HepG2 (cell line): ENCODE data around the gene UBE3B. TPM values are rescaled to one million over a fixed set of nuclear protein-coding genes. Genes with fewer than 3 reads are reported as not detected.
A peak's percentile ranks its signal among the peaks of the same experiment; 100 is the strongest.

Experiments
- ARID3A ChIP-seq: IDR thresholded peaks from 2 replicates; pipeline ENCODE4 v1.6.1; 2012; ENCODE audit warnings: low read depth, low read length, improper control_type of control experiment
- ERF ChIP-seq: IDR thresholded peaks from 2 replicates; pipeline ENCODE4 v1.6.1; 2018; ENCODE audit warnings: missing biosample characterization, missing genetic modification reagents
- ETV5 ChIP-seq: IDR thresholded peaks from 2 replicates; pipeline ENCODE4 v1.6.1; 2018; ENCODE audit warnings: missing biosample characterization, missing genetic modification reagents, inconsistent platforms, borderline replicate concordance
- KDM6A ChIP-seq: IDR thresholded peaks from 2 replicates; pipeline ENCODE4 v1.6.1; 2016; ENCODE audit warnings: low read depth
- KLF6 ChIP-seq: IDR thresholded peaks from 2 replicates; pipeline ENCODE4 v1.8.0; 2016; ENCODE audit warnings: missing biosample characterization, missing genetic modification reagents
- MXI1 ChIP-seq: IDR thresholded peaks from 3 replicates; pipeline ENCODE4 v1.6.1; 2012; ENCODE audit warnings: low read depth, low read length, inconsistent platforms, borderline replicate concordance
- NFYC ChIP-seq: IDR thresholded peaks from 2 replicates; pipeline ENCODE4 v1.6.1; 2016; ENCODE audit warnings: missing genetic modification reagents, missing compliant biosample characterization
- RBM39 ChIP-seq: fragments of 200-400 bp; formaldehyde crosslinking; IDR thresholded peaks from one replicate; pipeline ENCODE4 v1.6.1; 2018; ENCODE audit warnings: antibody characterized with exemption, mild to moderate bottlenecking, low read depth, low read length; ENCODE audit not compliant: poor library complexity, severe bottlenecking
- SKI ChIP-seq: fragments of 450-650 bp; IDR thresholded peaks from one replicate; pipeline ENCODE4 v1.6.1; 2018; ENCODE audit warnings: mild to moderate bottlenecking; ENCODE audit not compliant: partially characterized antibody
- TBX3 ChIP-seq: fragments of 450-650 bp; IDR thresholded peaks from 2 replicates; pipeline ENCODE4 v1.6.1; 2017; ENCODE audit warnings: antibody characterized with exemption, mild to moderate bottlenecking, inconsistent platforms, borderline replicate concordance
- UBTF ChIP-seq: sonication (generic); formaldehyde crosslinking; IDR thresholded peaks from 2 replicates; pipeline ENCODE4 v1.4.0; 2020; ENCODE audit warnings: mild to moderate bottlenecking, missing genetic modification reagents
- ZMYM4 ChIP-seq: sonication (generic); formaldehyde crosslinking; IDR thresholded peaks from 2 replicates; pipeline ENCODE4 v1.8.1; 2023; ENCODE audit warnings: mild to moderate bottlenecking, missing genetic modification reagents
- ZNF343 ChIP-seq: sonication (generic); formaldehyde crosslinking; IDR thresholded peaks from 2 replicates; pipeline ENCODE4 v1.4.0; 2020; ENCODE audit warnings: mild to moderate bottlenecking, missing genetic modification reagents
- ZNF496 ChIP-seq: sonication (generic); formaldehyde crosslinking; IDR thresholded peaks from 2 replicates; pipeline ENCODE4 v1.8.1; 2023; ENCODE audit warnings: mild to moderate bottlenecking, moderate library complexity, missing genetic modification reagents; ENCODE audit not compliant: insufficient replicate concordance
- ZNF501 ChIP-seq: sonication (generic); formaldehyde crosslinking; IDR thresholded peaks from 2 replicates; pipeline ENCODE4 v1.5.1; 2020; ENCODE audit warnings: mild to moderate bottlenecking, moderate library complexity, missing genetic modification reagents
- ZNF580 ChIP-seq: IDR thresholded peaks from 2 replicates; pipeline ENCODE4 v1.6.1; 2016; ENCODE audit warnings: low read depth, borderline replicate concordance
- ZNF710 ChIP-seq: sonication (generic); formaldehyde crosslinking; IDR thresholded peaks from 2 replicates; pipeline ENCODE4 v1.5.0; 2020; ENCODE audit warnings: mild to moderate bottlenecking, missing genetic modification reagents, borderline replicate concordance
- ZNF747 ChIP-seq: sonication (generic); formaldehyde crosslinking; IDR thresholded peaks from 2 replicates; pipeline ENCODE4 v1.8.1; 2023; ENCODE audit warnings: missing genetic modification reagents, mild to moderate bottlenecking, borderline replicate concordance
- polyA plus RNA-seq, 8 experiments: library from polyadenylated mRNA; depleted of rRNA in 3 of 8; stranded (reverse) in 7 of 8; unstranded in 1 of 8; fragments of >200 nt; fragmentation: Illumina TruSeq in 4 of 8; extraction: Trizol in 4 of 8; gene quantifications; 2 replicates each; pipeline versions ENCODE4 v1.2.1 to v1.2.3, GENCODE V29; 2011 to 2016; ENCODE audit warnings: low read depth in 4 of 8, missing spikeins in 1 of 8, mixed read lengths in 1 of 8; ENCODE audit not compliant: insufficient read depth in 1 of 8
- total RNA-seq, 5 experiments: library from RNA; depleted of rRNA; stranded (reverse); fragments of >200 nt; fragmentation: Illumina TruSeq; extraction: Trizol; gene quantifications; 2 replicates each; pipeline ENCODE4 v1.2.3, GENCODE V29; 2016; ENCODE audit warnings: low read depth in 1 of 5
- TF ChIP-seq, protein P1 (sequence below): sonication (generic); formaldehyde crosslinking; IDR thresholded peaks from 2 replicates; pipeline ENCODE4 v1.5.0; 2020; ENCODE audit warnings: missing genetic modification reagents, mild to moderate bottlenecking, borderline replicate concordance
- TF ChIP-seq, protein P2 (sequence below): sonication (generic); formaldehyde crosslinking; IDR thresholded peaks from 2 replicates; pipeline ENCODE4 v1.8.1; 2023; ENCODE audit warnings: mild to moderate bottlenecking, missing genetic modification reagents

UBE3B gene
- total and polyA plus RNA-seq, 2 of the 13 experiments (the other 11 are each of a cell fraction or from before 2014, with no cell fraction given): 22.7 to 25.3 TPM

- TF ChIP-seq ERF (CRISPR knock-in tag) (no peak), ZNF501 (CRISPR knock-in tag) (peak; percentile 91), KLF6 (peak; percentile 78; the same call in 1 of the 2 replicates), ZNF580 (CRISPR knock-in tag) (no peak; the same call in 1 of the 2 replicates), RBM39 (peak; percentile 97), ETV5 (CRISPR knock-in tag) (peak; percentile 61; the same call in 1 of the 2 replicates), ZNF747 (CRISPR knock-in tag) (peak; percentile 75; the same call in 1 of the 2 replicates), ZMYM4 (CRISPR knock-in tag) (peak; percentile 38; the same call in 1 of the 2 replicates), KDM6A (CRISPR knock-in tag) (no peak), NFYC (CRISPR knock-in tag) (no peak), ZNF343 (CRISPR knock-in tag) (peak; percentile 72; the same call in 1 of the 2 replicates), ARID3A (no peak), ZNF710 (CRISPR knock-in tag) (peak; percentile 80; the same call in 1 of the 2 replicates), TBX3 (no peak; the same call in 1 of the 2 replicates), ZNF496 (CRISPR knock-in tag) (no peak), UBTF (CRISPR knock-in tag) (peak; percentile 50; the same call in 1 of the 2 replicates), SKI (no peak), MXI1 (peak; percentile 50; the same call in 1 of the 3 replicates)
- TF ChIP-seq, protein P1, sequence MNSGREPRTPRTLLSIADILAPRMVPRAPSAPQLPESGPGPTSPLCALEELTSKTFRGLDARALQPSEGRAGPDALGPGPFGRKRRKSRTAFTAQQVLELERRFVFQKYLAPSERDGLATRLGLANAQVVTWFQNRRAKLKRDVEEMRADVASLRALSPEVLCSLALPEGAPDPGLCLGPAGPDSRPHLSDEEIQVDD: peak; percentile 89; the same call in 1 of the 2 replicates
- TF ChIP-seq, protein P2, sequence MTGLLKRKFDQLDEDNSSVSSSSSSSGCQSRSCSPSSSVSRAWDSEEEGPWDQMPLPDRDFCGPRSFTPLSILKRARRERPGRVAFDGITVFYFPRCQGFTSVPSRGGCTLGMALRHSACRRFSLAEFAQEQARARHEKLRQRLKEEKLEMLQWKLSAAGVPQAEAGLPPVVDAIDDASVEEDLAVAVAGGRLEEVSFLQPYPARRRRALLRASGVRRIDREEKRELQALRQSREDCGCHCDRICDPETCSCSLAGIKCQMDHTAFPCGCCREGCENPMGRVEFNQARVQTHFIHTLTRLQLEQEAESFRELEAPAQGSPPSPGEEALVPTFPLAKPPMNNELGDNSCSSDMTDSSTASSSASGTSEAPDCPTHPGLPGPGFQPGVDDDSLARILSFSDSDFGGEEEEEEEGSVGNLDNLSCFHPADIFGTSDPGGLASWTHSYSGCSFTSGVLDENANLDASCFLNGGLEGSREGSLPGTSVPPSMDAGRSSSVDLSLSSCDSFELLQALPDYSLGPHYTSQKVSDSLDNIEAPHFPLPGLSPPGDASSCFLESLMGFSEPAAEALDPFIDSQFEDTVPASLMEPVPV (CRISPR knock-in tag): no peak
These were observed at the start of gene UBE3B, which contains the start of gene KCTD10 (continued) for GRCh38 chr12:109477185-109477962.
